Activated CD4-positive, CD25-positive, alpha-beta regulatory T cell treated with anti-CD3 and anti-CD28 coated beads, Interleukin-2, amount 50 U/mL, for 72 hours (primary cell): Measurements from ENCODE around the gene MICU2.

Source experiments
- DNase-seq: peaks from one replicate; pipeline ENCODE4 v3.0.0; 2021

Gene MICU2

DNA sequence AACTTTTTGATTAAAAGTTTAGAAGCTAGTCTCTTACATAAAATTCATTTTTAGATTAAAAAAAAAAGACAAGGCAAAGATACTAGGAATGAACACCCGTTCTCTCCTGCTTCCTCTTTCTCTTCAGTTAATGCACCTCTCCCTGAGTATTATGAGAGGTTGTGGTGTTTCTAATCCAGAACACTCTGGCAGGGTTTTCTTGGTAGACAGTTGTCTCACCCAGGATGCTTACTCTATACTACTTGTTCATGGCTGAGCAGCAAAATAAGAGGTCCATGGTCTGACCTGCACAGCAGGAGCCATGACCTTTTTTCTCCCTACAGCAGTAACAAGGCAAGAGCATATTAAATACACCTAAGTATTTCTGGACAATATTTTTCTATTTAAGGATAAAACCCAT lies 62.0 kb downstream of the MICU2 start:
- no peak for DNase-seq

GRCh38 chr13:21541271-21541670 lies 62.7 kb downstream of the MICU2 start:
- no peak for DNase-seq

GRCh38 chr13:21539687-21540086 lies 64.3 kb downstream of the MICU2 start:
- DNase-seq = no peak

GRCh38 chr13:21538753-21539152 lies 65.2 kb downstream of the MICU2 start:
- no peak for DNase-seq

DNA sequence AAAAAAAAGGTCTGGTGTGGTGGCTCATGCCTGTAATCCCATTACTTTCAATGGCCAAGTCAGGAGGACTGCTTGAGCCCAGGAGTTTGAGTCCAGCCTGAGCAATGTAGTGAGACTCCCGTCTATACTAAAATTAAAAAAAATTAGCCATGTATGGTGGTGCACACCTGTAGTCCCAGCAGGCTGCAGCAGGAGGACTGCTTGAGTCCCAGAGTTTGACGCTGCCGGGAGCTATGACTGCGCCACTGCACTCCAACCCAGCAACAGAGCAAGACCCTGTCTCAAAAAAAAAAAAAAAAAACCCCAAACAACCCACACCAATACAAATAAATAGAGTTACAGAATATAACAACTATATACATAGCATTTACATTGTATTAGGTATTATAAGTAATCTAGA lies 65.7 kb downstream of the MICU2 start:
- DNase-seq = no peak

GRCh38 chr13:21537105-21537504 lies 66.9 kb downstream of the MICU2 start:
- DNase-seq = no peak

GRCh38 chr13:21534760-21535159 lies 69.2 kb downstream of the MICU2 start:
- no peak for DNase-seq

GRCh38 chr13:21531455-21531854 lies 72.5 kb downstream of the MICU2 start:
- no peak for DNase-seq

GRCh38 chr13:21530656-21531055 lies 73.3 kb downstream of the MICU2 start:
- no peak for DNase-seq

GRCh38 chr13:21529146-21529893 lies 74.7 kb downstream of the MICU2 start:
- DNase-seq = no peak

DNA sequence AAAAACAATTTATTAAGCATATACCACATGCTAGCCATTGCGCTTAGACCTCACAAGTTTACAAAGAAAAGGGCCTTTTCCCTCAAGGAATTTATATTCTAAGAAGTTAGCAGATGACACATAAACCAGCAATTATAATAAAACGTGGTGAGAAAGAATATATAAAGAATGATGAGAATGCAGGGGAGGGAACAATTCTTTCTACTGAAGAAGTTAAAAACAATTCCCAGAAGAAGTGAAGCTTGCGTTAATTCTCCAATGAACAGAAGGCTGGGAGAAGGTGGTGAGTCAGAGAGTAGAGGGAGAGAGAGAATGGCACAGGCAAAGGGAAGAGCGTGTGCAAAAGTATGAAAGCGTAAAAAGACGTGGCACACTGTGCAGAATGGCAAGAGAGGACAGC lies 75.4 kb downstream of the MICU2 start:
- DNase-seq = no peak

DNA sequence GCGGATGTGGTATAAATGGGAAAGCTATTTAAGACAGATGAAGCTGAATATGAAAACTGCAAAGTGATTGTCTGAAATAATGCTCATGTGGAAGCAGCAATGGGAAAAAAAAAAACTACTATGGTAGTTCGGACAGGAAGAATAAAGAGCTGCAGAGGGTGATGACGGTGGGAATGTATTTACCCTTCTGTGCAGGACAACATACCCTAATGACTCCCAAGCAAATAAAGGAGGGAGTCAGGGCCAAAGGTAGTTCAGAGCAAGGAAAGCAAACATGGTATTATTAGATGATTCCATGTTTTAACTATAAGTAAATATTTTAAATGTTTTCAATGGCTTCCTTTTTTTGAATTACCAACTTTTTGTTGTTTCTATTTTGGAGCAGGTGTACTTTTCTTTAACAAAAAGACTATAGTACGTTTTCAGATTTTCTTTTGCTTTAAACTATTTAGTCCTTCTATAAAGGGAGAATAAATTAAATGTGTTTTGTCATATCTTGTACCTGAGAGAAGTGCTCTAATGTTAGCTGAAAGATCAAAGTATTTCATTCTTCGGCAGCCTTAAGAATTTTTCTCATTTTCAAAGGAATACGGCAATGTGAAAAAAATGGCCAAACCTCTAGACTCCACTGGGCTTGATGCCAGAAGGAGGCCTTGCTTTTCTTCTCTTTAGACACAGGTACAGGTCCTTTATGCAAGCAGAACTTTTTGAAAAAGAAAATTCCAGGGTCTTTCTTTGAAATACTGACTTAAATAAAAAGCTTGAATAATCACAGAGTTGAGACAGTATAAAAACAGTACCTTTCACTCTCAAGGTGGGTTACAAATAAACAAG lies 77.0 kb downstream of the MICU2 start:
- no peak for DNase-seq

DNA sequence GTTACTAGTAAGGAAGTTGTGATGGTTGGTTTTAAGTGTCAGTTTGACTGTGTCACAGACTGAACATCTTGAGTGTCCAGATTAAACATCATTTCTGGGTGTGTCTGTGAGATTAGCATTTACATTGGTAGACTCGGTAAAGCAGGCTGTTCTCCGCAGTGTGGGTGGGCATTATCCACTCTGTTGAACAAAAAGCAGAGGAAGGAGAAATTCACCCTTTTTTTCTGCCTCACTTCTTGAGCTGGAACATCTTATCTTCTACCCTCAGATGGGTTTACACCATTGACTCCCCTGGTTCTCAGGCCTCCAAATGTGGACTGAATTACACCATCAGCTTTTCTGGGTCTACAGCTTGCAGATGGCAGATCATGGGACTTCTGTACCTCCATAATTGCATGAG lies 81.1 kb downstream of the MICU2 start:
- no peak for DNase-seq

DNA sequence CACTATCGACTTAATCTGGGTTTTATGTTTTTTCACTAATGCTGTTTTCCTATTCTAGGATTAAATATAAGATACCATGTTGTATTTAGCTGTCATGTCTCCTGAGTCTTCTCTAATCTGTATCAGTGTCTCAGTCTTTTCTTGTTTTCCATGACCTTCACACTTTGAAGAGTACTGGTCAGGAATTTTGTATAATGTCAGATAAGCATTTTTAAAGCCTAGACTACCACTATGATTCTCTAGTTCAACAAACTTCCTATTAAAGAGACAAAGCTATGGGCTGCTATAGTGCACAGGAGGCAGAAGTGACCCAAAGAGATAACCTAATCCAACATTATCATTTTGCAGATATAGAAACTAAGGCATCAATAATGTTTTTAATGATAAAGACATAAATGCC lies 81.8 kb downstream of the MICU2 start:
- no peak for DNase-seq

GRCh38 chr13:21518617-21519144 lies 85.3 kb downstream of the MICU2 start:
- DNase-seq = no peak

DNA sequence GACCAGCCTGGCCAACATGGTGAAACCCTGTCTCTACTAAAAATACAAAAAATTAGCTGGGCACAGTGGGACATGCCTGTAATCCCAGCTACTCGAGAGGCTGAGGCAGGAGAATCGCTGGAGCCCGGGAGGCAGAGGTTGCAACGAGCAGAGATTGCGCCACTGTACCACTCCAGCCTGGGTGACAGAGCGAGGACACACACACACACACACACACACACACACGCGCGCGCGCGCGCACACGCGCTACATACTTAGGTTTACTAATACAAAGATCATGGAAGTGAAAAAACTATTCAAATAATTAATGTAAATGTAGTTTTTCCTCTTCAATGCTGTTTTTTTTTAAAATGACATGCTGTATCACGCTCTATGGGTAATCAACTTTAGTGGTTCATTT lies 86.4 kb downstream of the MICU2 start:
- no peak for DNase-seq

- DNase-seq = no peak
Measured at GRCh38 chr13:21516805-21517204, 87.2 kb downstream of the MICU2 start.

DNA sequence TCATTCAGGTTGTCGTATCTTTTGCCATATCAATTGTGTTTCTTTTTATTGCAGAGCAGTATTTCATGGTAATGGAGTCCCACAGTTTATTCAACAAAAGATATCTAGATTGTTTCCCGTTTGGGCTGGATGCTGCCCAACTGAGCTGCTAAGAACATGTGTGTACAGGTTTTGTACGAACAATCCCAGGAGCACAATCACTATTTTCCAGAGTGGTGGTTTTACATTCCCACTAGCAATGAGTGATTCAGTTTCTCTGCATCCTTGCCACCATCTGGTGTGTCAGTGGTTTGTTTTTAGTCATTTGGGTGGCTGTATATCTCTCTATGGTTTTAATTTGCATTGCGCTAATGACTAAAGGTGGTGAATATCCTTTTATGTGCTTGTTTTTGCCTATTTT lies 92.1 kb downstream of the MICU2 start:
- no peak for DNase-seq

GRCh38 chr13:21504379-21504778 lies 99.6 kb downstream of the MICU2 start:
- no peak for DNase-seq

GRCh38 chr13:21501686-21502085 lies 102.3 kb downstream of the MICU2 start:
- DNase-seq = no peak

DNA sequence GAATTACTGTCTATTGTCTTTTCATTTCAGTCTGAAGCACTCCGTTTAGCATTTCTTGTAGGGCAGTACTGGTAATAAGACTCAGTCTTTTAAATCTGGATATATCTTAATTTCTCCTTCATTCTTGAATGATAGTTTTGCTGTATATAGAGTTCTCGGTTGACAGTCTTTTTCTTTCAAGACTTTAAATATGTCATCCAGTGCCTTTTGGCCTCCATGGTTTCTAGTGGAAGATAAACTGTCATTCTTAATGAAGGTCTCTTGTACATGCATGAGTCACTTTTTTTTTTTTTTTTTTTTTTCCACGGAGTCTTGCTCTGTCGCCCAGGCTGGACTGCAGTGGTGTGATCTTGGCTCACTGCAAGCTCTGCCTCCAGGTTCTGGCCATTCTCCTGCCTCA lies 117.6 kb downstream of the MICU2 start:
- DNase-seq = no peak

GRCh38 chr13:21483748-21484147 lies 120.2 kb downstream of the MICU2 start:
- DNase-seq = no peak

DNA sequence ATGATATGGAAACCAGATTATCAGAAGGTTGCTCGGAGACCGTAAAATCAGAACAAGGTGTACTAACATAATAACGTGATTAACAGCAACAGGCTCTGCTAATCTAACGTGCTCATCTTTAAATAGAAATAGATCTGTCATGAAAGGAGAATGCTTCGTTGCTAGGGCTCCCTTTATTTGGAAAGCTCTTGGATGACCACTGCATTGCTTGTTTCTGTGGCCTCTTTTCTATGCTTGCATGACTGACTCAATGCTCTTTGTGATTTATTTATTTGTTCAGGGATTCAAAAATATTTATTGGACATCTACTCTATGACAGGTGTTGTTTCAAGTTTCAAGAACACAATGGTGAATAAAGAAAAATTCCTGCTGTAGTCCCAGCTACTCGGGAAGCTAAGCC lies 122.6 kb downstream of the MICU2 start:
- no peak for DNase-seq
